GM12801 (cell line): ENCODE measurements around the gene PC.

Experiments used
- TF ChIP-seq, protein P1 (sequence below): IDR thresholded peaks from one replicate; pipeline ENCODE4 v1.5.1; 2011; ENCODE audit warnings: control low read depth; ENCODE audit not compliant: insufficient read length; ENCODE audit errors: extremely low read depth

PC gene

GRCh38 chr11:66974724-66975404 lies 16.7 kb upstream of the PC start, which contains the start of gene C11orf86:
TSS of gene C11orf86 (plus strand) at chr11:66975304. CDS start at chr11:66975363, 59 bp downstream.
- TF ChIP-seq, protein P1, sequence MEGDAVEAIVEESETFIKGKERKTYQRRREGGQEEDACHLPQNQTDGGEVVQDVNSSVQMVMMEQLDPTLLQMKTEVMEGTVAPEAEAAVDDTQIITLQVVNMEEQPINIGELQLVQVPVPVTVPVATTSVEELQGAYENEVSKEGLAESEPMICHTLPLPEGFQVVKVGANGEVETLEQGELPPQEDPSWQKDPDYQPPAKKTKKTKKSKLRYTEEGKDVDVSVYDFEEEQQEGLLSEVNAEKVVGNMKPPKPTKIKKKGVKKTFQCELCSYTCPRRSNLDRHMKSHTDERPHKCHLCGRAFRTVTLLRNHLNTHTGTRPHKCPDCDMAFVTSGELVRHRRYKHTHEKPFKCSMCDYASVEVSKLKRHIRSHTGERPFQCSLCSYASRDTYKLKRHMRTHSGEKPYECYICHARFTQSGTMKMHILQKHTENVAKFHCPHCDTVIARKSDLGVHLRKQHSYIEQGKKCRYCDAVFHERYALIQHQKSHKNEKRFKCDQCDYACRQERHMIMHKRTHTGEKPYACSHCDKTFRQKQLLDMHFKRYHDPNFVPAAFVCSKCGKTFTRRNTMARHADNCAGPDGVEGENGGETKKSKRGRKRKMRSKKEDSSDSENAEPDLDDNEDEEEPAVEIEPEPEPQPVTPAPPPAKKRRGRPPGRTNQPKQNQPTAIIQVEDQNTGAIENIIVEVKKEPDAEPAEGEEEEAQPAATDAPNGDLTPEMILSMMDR = no peak

DNA sequence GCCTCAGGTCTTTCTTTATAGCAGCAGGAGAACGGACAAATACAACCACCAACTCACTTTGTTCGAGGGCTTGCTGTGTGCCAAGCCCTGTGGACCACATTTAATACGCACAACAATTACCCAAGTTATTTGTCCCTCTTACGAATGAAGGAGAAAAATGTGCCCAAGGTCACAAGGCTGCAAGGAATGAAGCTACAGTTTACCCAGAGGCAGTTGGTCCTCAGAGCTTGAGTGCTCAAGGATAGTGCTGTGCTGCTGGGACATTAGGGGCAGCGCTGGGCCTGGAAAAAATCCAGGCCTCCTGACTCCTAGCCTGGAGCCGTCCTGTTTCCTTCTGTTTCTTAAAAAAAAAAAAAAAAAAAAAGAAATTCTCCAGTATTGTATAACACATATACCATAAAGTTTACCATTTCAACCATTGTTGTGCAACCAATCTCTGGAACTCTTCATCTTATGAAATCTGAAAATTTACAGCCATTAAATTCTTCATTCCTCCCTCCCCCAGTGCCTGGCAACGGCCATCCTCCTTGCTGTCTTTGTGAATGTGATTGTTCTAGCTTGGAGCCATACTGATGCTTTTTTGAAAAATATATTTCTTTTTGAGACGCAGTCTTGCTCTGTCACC lies 15.9 kb upstream of the PC start:
- TF ChIP-seq, protein P1 = no peak

- TF ChIP-seq, protein P1 = no peak
These were observed 13.3 kb upstream of the PC start for GRCh38 chr11:66971488-66971887.

GRCh38 chr11:66970807-66971442 lies 12.7 kb upstream of the PC start:
- TF ChIP-seq, protein P1 = no peak

DNA sequence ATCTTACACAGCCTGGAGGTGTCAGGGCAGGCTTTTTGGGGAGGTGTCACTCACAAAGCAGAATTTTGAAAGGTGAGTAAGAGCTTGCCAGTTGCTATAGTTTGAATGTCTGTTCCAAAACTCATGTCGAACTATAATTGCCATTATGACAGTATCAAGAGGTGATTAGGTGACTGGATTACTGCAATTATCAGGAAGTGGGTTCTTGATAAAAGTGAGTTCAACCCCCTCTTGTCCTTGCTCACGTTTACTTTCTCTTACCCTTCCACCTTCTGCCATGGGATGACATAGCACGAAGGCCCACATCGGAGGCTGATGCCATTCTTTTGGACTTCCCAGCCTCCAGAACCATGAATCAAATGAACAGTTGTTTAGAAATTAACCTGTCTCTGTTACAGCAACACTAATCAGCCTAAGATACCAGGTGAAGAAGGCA lies 12.2 kb upstream of the PC start:
- TF ChIP-seq, protein P1 = no peak

- TF ChIP-seq, protein P1 = no peak
These were observed 11.5 kb upstream of the PC start for GRCh38 chr11:66969584-66970225.

DNA sequence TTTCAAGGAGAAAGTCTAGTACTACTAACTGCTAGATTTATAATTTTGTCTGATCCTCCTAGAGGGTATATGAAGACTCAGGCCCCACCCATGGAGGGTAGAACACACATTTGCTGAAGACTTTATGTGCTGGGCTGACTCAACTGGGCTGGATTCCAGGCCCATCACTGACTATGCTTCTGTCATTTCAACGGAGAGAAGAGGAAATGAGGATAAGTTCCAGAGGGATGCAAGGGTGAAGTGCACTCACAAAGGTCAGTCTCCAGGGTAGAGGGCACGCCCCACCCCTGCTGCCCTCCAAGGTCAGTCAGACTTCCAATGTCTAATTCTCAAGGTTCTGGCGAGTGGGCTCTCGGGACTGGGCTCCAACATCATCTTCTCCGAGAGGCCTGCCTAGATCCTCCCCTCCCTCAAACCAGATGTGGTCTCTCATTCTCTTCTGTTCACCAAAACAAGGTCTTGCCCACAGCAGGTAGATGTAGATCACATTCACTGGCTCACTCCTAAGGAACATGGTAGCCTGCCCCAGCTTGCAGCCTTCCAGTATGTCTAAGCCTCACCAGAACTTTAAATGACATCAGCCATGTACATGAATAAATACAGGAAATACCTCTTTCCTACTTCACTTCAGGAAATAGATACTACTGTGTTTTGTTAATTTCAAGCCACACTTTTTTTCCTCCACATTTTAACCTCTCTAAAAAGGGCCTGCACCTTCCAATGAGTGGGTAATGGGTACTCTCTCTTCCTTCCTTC lies 9.7 kb upstream of the PC start:
- TF ChIP-seq, protein P1 = no peak
